DMS53 treated with DMSO at 0.1 percent for 48 hours (cell line): ENCODE results near the gene HTRA3.

Experiments
- DNase-seq: peaks from one replicate; lab custom pipeline; 2025; ENCODE audit not compliant: unreplicated experiment; lab: John Stamatoyannopoulos, UW

Gene HTRA3

DNA sequence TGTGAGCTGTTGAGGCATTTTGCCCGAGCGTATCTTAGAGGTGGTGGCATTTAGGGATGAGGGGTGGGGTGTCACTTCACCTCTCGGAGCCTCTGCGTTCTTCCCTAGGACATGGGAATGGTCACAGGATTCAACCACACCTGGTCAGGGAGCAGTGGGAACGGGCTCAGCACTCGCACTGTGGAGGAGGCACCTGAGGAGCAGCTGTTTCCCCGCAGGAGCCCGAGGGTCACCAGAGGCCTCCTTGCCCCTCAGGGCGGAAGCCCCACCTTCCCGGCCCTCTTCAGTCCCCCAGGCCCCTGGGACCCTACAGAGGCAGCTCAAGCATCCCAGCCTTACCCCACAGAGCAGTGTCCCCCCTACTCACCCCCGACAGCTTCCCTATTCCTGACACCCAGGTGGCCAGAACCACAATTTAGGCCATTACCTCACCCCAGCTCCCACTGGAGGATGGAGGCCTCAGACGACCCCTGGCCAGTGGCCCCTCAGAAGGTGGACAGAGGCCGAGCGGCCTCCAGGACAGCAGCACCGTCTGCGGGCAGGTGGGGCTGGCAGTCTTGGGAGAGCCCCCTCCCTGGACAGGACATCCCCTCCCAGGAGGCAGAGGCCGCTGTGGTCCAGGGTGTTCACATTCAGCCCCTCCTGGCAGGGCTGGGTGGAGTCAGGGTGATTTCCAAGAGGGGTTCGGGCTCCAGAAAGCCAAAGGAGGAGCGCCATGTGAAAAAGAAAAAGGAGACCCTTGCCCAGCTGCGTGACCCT lies 4.2 kb upstream of the HTRA3 start:
- no peak for DNase-seq

DNA sequence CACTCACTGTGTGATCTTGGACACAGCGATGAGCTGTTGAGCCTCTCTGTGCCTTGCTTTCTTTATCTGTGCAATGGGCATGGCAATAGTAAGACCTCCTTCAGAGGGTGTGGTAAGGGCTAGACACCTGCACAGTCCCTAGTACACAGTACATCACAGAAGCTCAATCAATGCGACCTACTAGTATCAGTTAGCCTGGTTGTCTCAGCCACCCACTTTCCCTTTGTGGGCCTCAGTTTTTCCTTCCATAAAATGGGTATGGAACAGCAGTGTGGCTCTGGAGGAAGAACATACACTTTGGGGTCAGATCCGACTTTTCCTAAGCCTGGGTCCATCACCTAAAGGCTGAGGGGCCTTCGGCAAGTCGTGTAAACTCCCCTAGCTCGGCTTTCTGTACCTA lies 3.5 kb upstream of the HTRA3 start:
- DNase-seq = no peak

DNA sequence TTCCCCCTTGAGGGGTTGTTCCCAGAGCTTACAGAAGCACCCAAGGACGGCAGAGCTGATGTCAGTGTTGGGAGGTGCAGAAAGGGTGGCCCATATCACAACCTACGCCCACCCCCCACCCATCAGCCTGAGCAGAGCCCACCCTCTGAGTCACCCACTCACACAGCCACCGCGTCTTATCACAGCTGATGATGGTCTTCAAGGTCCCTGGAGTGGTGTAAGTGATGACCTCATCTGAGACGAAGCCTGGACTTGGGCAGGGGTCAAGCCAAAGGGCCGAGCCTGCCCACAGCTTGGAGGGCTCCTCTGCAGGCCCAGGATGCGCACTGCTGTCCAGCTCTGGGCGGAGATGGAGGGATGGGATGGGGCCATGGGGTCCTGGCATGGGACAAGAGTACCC lies 3.0 kb upstream of the HTRA3 start:
- no peak for DNase-seq

DNA sequence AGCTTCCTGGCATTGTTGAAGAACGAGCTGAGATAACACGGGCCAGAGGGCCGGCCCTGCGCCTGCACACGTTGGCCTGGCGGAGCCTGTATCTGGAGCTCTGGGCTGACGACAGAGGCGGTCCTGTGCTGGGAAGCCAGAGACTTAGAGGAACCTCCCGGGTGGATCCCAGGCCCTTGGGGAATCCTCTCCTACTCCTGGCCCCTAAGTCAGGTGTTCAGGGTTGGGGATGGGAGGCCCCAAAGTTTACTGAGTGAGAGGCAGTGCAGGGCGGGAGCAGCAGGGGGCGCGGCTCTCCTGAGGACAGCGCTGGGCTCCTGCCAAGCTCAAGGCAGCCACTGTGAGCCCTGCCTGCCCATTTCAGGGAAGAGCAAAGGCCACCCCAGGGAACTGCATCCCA lies 2.5 kb upstream of the HTRA3 start:
- peak; percentile 81 for DNase-seq

DNA sequence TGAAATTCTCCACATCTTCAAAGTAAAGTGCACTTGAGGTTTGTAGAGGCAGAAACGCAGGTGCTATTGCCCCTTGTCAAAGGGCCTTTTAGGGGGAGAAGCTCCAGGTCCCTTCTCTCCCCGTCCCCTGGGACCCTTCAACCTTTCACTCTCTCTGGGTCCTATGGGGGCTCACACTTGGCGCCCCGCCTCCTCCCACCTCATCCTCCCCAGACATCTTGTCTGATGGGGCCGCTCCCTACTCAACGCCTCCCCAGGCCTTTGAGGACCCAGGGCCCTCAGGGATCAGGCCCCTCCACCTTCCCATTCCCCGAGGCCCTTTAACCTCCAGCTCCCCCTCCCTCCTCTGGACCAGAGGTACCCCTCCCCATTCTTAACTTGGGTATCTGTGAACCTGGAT lies 1.3 kb upstream of the HTRA3 start:
- DNase-seq = no peak

DNA sequence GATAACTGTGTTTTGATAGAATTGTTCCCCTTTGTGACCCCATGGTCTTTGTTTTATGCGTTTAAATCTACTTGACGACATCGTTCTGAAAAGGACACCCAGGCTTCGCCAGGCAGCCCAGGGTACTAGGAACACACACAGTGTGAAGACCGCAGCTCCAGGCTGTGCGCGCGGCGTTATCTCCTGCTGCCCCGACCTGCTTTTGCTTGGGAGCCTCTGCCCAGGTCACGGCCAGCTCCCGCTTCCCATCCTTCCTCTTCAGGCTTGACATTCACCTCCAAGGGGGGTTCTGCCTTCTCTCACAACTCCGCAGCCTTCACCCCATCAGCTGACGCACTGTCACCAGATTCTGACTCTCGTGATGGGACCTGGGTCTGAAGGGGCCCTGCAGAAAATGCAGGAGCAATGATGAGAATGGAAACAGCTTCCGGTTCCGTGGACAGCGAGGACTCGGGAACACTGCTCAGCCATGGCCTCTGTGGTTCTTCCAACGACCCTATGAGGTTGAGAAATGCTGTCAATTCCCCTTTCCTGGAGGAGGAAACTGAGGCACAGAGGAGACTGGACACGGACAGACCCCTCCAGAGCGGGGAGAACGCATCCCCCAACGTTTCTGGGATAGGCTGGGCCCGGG lies 536 bp upstream of the HTRA3 start:
- DNase-seq = no peak

DNA sequence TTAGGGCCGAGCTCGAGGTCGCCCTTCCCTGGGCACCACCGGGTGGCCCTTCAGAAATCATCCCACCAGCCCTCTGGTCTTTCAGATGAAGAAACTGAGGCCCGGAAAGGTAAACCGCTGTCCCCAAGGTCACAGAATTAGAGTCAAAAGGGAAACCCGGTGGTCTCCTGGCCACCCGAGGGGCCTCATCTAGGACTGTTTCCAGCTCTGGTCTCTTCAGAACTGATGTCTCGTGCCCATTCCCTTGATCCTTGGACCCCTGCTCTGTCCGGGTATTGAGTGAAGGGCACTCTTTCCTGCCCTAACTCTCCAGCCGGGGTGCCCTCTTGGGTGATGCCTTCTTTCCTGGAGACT lies 841 bp downstream of the HTRA3 start:
- DNase-seq = no peak

DNA sequence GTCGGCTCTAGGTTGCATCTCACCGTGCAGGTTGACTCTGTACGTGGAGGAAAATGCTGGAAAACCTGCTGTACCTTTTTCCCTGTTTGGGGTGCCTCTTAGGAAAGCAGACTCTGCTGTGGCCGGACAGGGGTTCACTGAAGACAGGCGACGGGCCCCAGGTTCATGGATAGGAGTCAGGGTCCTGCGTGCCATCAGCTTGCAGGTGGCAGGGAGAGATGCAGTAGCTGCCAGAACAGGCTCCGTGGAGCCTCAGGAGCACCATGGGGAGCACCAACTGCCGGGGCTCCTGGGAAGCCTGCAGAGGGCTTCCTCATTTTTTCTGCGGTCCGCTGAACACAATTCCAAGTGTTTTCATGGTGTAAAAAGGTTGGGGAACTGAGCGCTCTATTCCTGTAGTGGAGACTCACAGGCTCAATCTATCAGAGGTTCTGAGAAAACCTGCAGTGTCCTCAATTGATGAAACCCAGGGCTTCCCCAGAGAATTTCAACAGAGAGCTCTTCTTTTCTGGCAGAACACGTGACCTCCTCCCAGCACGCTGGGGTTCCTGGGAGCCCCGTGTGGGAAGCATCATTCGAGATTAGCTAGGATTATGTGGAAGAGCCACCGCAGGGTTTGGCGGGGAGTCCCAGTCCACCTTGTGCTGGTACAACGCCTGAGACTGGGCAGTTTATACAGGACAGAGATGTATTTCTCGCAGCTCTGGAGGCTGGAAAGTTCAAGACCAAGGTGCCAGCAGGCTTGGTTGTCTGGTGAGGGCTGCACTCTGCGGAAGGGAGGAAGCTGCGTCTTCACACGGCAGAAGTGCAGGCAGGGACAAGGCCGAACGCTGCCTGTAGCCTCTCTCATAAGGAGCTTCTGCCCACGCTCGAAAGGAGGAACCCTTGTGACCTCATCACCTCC lies 1.6 kb downstream of the HTRA3 start:
- DNase-seq = no peak

DNA sequence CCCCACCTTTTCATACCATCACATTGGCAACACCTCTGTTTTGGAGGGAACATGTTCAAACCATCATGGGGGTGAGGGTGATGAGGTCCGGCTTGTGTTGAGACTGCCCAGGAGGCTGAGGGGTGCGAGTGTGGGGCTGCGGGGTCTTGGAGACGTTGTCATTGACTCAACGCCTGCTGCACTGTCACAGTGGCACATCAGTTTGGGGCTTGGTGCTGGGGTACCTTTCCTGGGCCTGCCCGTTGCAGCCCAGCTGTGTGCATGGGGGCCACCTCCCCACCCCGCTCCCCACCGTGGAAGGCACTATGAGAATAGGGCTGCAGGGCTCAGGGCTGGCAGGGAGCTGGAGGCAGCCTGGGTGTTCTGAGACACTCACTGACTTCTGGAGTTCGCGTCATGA lies 2.3 kb downstream of the HTRA3 start:
- no peak for DNase-seq

DNA sequence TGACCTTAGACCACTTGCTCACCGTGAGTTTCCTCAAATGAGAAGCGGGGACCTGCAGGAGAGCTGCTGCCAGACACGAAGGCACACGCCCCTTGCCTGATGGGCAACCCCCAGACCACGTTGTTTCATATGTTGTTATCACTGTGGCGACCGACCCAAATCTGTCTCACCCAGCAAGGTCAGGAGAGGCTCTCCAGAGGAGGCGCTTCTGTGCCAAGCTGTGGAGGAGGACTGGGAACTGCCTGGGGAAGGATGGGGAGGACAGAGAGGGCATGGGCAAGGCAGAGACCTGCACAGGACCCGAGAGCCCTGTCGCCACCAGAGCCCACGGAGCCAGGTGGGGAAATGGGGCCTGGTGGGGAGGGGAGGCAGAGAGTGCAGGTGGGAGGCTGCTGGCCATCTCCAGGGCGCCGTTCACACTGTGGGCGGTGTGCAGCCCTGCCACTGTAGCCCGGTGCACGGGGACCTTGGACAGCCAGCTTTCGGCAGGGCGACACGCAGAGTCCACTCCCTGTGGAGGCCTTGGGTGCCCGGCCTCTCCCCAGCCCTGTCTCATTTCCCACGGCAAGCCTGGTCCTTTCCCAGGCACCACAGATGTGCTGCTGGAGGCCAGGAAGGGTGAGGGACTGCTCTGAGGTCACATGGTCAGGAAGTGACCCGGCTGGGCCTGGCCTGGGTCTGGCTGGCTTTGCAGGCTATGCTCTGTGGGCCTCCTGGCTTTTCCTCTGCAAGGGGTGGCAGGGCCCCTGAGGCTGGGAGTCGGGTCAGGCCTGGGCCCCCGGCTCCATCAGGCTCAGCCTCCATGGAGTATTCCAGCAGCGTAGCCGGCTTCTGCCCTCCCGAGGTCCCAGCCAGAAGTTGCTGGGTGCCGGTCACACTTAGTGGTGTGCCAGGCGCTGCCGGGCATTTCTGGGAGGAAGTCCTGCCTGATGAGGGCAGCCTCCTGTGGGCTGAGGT lies 3.2 kb downstream of the HTRA3 start:
- DNase-seq = no peak

DNA sequence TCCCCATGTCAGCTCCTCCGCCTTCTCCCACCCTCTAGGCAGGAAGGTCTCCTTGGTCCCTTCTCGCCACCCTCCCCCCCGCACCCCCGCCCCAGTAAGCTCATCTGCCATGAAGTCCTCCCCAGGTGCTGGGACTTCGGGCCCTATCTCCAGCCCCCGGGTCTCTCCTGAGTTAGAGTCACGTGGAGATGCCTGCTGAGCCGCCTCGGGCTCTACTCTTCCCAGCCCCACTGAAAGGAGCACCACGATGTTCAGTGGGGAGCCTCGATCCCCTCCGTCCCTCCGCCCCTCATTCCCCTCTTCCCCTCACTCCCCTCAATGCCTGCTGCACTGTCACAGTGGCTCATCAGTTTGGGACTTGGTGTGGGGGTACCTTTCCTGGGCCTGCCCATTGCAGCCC lies 3.9 kb downstream of the HTRA3 start:
- no peak for DNase-seq

DNA sequence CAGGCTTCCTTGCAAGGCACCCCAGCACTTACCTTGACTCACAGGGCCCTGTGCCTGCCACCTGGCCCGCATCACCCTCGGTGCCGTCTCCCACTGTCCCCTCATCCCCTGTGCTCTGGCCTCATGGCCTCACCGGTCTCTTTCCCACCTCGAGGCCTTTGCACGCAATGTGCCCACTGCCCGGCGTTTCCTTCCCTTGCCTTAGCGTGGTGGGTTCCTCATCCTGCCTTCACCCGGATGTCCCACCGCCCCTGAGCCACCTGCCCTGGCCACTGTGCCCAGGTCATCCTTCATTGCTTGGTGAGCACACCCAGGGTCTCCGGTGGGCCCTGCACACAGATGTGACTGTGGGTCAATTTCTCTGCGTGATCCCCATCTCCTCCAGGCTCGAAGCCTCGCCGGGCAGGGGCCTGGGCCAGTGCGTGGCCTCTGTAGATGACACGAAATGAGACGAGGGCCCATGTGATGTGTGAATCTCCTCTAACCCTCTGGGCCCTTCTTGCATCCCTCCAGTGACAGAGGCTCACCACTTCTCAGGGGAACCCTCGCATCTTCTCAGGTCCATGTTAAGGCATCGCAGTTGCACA lies 4.6 kb downstream of the HTRA3 start:
- no peak for DNase-seq

DNA sequence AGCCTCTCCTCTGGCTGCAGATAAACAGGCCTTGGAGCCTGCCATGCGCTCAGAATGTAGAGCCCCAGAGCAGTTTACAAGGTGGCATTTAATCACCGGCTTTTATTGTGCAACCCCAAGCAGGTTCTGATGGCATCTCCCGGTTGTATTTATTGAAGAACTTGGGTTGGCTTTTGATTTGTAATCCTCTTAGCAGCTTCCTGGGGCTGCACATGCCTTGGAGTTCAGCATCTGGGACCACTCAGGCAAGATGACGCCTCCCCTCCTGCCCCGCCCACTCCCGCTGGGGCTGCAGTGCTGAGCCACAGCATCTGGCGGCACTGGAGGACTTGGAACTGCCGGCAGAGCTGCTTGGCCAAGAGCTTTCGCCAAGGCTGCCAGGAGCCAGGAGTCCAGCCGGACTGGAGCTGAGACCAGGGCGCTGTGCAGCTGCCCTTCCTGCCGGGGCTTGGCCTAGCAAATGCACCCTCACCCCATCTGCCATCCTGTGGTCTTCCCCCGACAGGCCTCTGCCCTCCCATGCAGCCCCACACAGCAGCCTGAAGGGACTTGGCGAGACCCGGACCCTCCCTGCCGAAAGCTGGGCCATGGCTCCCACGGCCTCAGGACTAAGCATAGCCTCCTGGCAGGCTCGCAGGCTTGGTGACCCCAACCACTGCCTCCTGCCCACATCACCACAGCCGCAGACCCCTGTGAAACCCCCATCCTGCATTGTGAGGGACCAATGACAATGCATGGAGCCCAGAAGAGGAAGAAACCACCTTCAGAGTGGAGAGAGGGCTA lies 5.4 kb downstream of the HTRA3 start:
- DNase-seq = no peak

DNA sequence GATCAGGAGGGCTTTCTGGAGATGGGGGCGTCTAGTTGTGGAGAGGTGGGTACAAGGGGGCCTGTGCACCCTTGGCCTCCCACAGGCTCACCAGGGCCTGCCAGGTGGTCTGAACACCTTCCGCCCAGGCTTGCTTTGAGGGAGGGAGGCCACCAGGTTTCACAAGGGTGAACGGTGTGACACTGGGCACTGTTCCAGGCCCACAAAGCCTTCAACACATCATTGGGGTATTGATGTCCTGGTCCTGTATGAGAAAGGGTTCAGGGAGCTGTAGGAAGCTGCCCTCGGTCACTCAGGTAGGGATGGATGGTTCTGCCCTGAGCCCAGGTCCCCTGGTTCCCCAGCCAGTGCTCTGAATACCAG lies 6.0 kb downstream of the HTRA3 start:
- no peak for DNase-seq

DNA sequence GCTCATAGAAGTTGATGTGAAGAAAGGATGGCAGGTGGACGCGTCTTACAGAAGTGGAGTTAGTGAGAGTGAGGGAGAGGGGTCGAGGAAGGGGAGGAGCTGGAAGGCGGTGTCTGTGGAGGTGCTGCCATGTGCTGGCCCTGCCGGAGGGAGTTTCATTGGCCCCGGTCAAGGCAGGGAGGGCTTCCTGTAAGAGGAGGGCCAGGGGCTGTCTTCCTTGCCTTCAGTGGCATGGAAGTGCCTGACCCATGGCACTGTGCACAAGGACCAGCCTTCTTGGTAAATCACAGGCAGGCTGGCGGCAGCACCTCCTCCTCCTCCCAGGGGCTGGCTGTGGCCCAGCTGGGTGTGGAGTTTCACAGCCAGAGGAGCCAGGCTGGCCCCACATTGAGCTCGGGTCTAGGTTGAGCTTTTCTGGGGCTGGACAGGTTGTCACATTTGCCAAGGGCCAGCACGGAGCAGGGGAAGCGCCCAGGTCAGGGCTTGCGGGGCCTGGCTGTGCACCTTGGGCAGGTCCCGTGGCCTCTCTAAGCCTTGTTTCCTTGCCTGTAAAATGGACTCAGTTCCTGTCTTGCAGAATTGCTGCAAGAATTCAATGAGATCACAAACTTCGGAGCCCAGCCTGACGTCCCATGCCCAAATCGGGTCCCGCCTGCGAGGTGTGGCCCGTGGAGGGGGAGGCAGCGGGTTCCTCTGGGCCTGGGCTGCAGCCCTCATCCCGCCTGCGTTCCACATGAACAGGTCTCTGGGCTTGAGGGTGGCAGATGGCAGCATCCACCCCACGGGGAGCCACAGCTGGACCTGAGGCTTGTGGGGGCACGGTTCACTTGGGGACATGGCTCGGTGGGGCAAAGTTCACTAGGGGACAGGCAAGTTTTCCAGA lies 7.0 kb downstream of the HTRA3 start:
- no peak for DNase-seq

DNA sequence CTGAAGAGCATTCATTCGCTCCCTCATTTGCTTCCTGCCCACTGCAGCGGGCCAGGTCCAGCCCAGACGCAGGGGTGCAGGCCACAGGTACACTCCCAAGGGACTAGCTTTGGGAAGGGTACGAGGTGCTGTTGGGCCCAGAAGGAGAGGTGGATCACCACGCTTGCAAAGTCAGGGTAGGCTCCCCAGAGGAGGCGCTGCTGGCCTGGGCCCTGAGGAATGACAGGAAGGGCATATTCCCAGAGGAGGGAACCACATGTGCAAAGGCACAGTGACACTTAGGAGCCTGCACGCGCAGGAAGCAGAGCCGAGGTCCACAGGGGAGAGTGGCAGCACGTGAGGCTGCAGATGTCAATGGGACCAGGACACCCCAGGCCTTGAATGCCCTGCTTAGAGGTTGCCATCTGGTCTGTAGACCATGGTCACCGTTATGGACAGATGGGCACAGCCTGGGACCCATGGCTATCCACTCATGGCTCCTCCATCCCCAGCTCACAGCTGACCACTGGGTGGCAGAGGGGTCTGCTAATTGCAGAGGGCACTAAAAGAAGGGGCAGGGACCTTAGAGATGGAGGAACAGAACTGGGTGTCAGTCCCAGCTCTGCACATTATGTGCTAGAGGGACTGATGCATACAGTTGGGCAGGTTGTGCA lies 7.9 kb downstream of the HTRA3 start:
- DNase-seq = no peak

DNA sequence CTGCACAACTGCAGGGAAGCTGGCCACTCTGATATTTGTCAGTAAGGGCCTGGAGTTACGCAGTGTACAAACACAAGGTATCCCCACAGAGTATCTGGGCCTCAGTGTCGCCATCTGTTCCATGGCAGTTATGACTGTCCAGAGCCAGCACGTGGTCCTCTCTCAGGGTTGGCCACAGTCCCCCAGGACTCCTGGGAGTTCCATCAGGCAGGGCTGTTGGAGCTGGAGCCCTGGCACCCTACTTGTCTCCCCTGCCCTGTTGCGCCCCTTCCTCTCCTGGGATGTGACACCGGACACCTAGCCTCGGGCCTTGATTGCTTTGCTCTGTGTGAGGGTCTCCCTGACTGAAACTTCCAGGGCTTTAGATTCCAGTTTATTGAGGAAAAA lies 8.4 kb downstream of the HTRA3 start:
- DNase-seq = no peak
